ENCODE measurements around the gene MEX3B. TPM values are rescaled to one million over a fixed set of nuclear protein-coding genes. Genes with fewer than 3 reads are reported as not detected.
A peak's percentile ranks its signal among the peaks of the same experiment; 100 is the strongest.

MEX3B gene
- total RNA-seq, 1 experiment from 2014 or later: not detected

- no peaks in the 10 kb centered on the region for H3K36me3 ChIP-seq (ENCODE audit: low read depth)
- H3K79me2 ChIP-seq (ENCODE audit: low read depth): no peaks in the 10 kb centered on the region
- no peaks in the 10 kb centered on the region for H3K9me3 ChIP-seq (ENCODE audit: insufficient read depth, low read depth)
- H2AFZ ChIP-seq: no peak overlapping the region
- no peak overlapping the region for H3K4me2 ChIP-seq
- H3K9me2 ChIP-seq (ENCODE audit: insufficient read depth): no peaks in the 10 kb centered on the region
- no peaks in the 10 kb centered on the region for H4K20me1 ChIP-seq (ENCODE audit: insufficient read depth)
- peaks cover 7% of the 10 kb centered on the region; the same call in 1 of the 2 replicates for H3K4me1 ChIP-seq (replicated peaks; ENCODE audit: insufficient read depth)
- no peak for DNase-seq
- peaks cover 41% of the 10 kb centered on the region for H3K27me3 ChIP-seq (ENCODE audit: insufficient read depth, low read depth)
- no peak for TF ChIP-seq EZH2 (IDR thresholded peaks at IDR 0.05; ENCODE audit: low read depth)
- TF ChIP-seq, protein P1, sequence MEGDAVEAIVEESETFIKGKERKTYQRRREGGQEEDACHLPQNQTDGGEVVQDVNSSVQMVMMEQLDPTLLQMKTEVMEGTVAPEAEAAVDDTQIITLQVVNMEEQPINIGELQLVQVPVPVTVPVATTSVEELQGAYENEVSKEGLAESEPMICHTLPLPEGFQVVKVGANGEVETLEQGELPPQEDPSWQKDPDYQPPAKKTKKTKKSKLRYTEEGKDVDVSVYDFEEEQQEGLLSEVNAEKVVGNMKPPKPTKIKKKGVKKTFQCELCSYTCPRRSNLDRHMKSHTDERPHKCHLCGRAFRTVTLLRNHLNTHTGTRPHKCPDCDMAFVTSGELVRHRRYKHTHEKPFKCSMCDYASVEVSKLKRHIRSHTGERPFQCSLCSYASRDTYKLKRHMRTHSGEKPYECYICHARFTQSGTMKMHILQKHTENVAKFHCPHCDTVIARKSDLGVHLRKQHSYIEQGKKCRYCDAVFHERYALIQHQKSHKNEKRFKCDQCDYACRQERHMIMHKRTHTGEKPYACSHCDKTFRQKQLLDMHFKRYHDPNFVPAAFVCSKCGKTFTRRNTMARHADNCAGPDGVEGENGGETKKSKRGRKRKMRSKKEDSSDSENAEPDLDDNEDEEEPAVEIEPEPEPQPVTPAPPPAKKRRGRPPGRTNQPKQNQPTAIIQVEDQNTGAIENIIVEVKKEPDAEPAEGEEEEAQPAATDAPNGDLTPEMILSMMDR (conservative IDR thresholded peaks at IDR 0.05): no peak
- intact Hi-C loops (cut with micrococcal nuclease; ENCODE audit: unreplicated experiment): no loop called here
- BruUV-seq (replicated peaks): no TSS peak
- ChIA-PET CTCF (no interaction called here), POLR2A (ENCODE audit: unreplicated experiment) (no interaction called here)
- H3K27ac ChIP-seq: no peak overlapping the region
- H3F3A ChIP-seq (ENCODE audit: insufficient read depth, low read depth): 0 out of 2 replicates have a peak, but pooled peaks cover 6% of the 10 kb centered on the region
- no peak overlapping the region for H3K4me3 ChIP-seq
Measured at GRCh38 chr15:82091636-82092140, 45.9 kb upstream of the MEX3B start.

DNA sequence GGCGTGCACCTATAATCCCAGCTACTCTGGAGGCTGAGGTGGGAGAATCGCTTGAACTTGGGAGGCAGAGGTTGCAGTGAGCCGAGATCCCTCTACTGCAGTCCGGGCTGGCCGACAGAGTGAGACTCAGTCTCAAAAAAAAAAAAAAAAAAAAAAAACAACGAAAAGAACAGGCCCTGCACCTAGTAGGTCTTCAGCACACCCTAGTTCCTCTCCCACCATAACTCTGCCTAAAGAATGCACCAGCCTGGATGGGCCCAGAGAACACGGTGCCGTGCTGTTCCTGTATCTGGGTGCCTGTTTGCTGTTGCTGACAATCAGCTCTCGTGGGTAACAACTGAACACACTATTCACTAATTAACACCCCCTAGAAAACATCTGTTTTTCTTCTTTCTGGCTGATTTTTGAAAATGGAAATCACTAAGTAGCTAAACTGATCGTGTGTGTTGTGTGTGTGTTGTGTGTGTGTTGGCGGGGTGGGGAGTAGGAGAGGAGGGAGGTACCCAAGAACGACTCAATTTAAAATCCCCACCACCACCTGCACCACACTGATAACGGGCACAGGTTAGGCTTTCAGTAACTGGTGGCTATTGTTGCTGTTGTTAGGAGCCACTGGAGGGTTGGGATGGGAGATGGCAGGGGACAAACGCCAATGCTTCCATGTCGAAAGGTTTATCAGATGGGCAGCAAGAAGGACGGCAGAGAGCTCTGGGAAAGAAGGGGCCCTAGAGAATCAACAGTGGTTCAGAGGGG lies 40.6 kb upstream of the MEX3B start:
- H3K4me2 ChIP-seq: no peak overlapping the region
- no TSS peak for BruUV-seq (replicated peaks)
- no peaks in the 10 kb centered on the region for H3K36me3 ChIP-seq (ENCODE audit: low read depth)
- H2AFZ ChIP-seq: no peak overlapping the region
- TF ChIP-seq, protein P1 (conservative IDR thresholded peaks at IDR 0.05): no peak
- no peak for TF ChIP-seq EZH2 (IDR thresholded peaks at IDR 0.05; ENCODE audit: low read depth)
- POLR2A ChIA-PET (ENCODE audit: unreplicated experiment): no interaction called here
- DNase-seq: no peak
- no peaks in the 10 kb centered on the region for H3K79me2 ChIP-seq (ENCODE audit: low read depth)
- H3K9me2 ChIP-seq (ENCODE audit: insufficient read depth): no peaks in the 10 kb centered on the region
- no peaks in the 10 kb centered on the region for H4K20me1 ChIP-seq (ENCODE audit: insufficient read depth)
- H3K4me1 ChIP-seq (replicated peaks; ENCODE audit: insufficient read depth): no peaks in the 10 kb centered on the region
- CTCF ChIA-PET: no interaction called here
- H3K4me3 ChIP-seq: no peak overlapping the region
- H3K27me3 ChIP-seq (ENCODE audit: insufficient read depth, low read depth): peaks cover 79% of the 10 kb centered on the region
- no peak overlapping the region for H3K27ac ChIP-seq
- intact Hi-C loops (cut with micrococcal nuclease; ENCODE audit: unreplicated experiment): no loop called here
- no peaks in the 10 kb centered on the region for H3F3A ChIP-seq (ENCODE audit: insufficient read depth, low read depth)
- H3K9me3 ChIP-seq (ENCODE audit: insufficient read depth, low read depth): no peaks in the 10 kb centered on the region

DNA sequence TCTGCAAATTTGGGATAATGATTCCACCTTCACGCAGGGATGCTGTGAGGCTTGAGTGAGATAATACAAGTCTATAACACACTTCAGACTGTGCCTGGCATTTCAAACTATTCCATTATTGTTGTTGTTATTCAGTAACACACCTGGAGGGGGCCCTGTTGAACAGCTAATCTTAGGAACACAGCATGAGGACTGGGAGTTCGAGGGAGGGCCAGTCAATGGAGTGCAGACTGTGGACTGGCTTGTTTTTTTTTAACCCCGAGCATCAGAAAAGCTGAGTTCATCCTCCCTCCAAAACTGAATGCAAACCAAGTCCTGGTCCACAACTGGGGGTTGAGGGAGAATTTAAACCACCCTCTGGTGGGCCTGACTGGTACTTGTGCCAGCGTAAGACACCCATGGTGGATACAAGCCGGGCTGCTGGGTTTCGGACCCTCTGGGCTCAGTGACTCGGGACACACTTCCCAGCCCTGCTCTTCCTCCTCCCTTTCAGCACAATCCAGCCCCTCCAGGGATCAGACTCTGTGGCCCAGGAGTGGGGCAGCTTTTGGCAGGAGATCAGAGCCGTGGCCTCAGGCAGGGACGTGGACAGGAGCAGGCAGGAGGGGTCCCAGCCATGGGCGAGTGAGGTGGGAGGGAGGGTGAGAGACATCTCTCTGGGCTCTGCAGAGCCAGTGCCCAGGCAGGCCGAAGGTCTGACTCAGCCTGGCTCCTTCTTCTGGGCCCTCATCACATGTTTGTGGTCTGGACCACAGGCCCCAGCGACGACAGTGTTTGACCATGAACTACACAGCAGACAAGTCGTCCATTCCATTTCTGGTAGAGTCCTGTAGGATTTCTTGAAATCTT lies 36.3 kb upstream of the MEX3B start:
- POLR2A ChIA-PET (ENCODE audit: unreplicated experiment): no interaction called here
- TF ChIP-seq, protein P1 (conservative IDR thresholded peaks at IDR 0.05): 0 out of 2 replicates have a peak, but pooled peaks have one; percentile 24
- no peak for TF ChIP-seq EZH2 (IDR thresholded peaks at IDR 0.05; ENCODE audit: low read depth)
- Histone ChIP-seq H3K27ac (no peak overlapping the region), H3K9me3 (ENCODE audit: insufficient read depth, low read depth) (no peaks in the 10 kb centered on the region), H3K79me2 (ENCODE audit: low read depth) (no peaks in the 10 kb centered on the region), H2AFZ (no peak overlapping the region), H3K9me2 (ENCODE audit: insufficient read depth) (no peaks in the 10 kb centered on the region), H3K36me3 (ENCODE audit: low read depth) (no peaks in the 10 kb centered on the region), H3K4me1 (replicated peaks; ENCODE audit: insufficient read depth) (no peaks in the 10 kb centered on the region), H3K4me3 (no peak overlapping the region), H4K20me1 (ENCODE audit: insufficient read depth) (no peaks in the 10 kb centered on the region), H3F3A (ENCODE audit: insufficient read depth, low read depth) (no peaks in the 10 kb centered on the region), H3K27me3 (ENCODE audit: insufficient read depth, low read depth) (peaks cover 89% of the 10 kb centered on the region), H3K4me2 (no peak overlapping the region)
- no TSS peak for BruUV-seq (replicated peaks)
- DNase-seq: no peak
- intact Hi-C loops (cut with micrococcal nuclease; ENCODE audit: unreplicated experiment): no loop called here
- CTCF ChIA-PET: no interaction called here

Measured in PC-9 (cell line).